Inflammatory macrophage treated with lipopolysaccharide for 1 hour (primary cell): Measurements from ENCODE around the gene URB1.
"Not testable (repeated sequence)": the region's sequence is repeated elsewhere in the genome, so short reads cannot be mapped to it uniquely, and the experiment has no call there.

ENCODE experiments used
- DNase-seq, 2 donors: peaks; one replicate each; pipeline ENCODE4 v3.0.0-alpha.2; 2020 to 2022

URB1 gene

DNA sequence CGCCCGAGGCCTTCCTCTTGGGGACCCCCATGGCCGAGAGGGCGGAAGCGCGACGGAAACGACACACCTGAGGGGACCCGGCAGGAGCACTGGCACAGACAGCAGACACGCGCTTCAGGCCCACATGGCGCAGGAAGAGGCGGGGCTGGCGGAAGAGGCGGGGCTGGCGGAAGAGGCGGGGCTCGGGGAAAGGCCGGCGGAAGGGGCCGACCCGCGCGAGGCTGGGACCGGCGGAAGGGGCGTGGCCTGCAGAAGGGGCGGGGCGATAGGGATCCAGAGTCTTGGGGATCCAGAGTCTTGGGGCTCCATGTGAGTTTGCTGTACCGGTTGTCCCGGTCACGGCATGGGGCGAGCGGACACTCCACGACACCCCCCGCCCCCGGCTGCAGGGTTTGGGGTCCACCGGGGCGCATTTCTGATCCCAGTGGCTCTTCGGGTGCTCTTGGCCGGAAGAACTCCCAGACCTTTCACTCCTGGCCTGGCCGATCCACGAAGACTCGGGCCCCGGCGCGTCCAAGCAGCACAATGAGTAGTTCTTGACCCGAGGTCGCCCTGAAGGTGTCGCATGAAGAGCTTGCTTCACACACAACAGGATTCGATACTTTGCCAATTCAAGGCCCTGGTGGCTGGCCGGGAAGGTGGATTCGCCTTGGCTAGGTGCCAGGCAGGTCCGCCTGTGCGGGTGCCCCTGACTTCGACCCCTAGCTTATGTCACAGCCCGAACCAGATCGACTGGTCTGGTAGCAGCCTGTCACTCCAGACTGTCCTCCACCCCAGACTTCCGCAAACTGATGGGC is at the start of gene URB1:
Gene URB1 (minus strand): TSS at position 133 of the 797 bp plus-strand sequence. CDS start 102 bp downstream, at position 31.
- DNase-seq: peak; percentile 81 to 96

DNA sequence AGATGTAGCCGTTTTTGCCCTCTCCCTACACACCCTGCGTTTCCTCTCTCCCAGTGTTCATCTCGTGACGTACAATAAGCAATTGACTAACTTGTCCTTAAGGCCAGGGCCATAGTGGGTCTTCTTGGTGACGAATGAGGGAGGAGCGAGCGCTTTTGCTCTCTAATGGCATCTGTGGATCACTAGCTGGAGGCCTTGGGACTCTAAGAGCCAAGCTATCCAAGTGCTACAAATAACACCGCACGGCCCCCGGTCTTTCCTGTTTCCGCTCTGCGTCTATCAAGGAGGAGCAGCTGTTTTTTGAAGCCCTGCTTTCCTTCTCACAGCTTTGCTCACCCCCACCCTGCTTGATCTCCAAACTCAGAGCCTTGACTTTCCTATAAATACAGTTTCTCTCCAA is 44.9 kb upstream of the URB1 start:
- DNase-seq: no peak

- DNase-seq: not testable (repeated sequence)
Measured at GRCh38 chr21:32432982-32433660, 40.3 kb upstream of the URB1 start.

GRCh38 chr21:32427958-32428623 is 35.3 kb upstream of the URB1 start:
- no peak for DNase-seq

- no peak for DNase-seq
Measured at GRCh38 chr21:32426592-32427051, 33.8 kb upstream of the URB1 start.

DNA sequence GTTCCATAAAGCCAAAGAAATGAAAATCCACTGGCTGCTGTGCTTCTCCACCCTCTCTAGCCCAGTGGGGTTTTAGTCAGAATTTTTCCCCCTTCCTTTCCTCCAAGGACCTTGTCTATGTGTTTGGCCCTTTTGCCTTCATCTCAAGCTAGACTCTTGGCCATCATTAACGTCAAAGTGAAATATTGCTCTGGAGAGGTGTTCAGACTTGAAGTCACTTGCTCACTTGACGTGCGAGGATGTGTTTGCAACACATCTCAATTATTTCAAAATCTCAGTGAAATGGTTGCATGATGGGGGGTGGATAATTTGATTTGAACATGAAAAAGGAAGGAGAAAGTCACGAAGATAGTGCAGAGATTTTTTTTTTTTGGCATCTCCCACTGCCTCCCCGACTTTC is 33.3 kb upstream of the URB1 start:
- no peak for DNase-seq

DNA sequence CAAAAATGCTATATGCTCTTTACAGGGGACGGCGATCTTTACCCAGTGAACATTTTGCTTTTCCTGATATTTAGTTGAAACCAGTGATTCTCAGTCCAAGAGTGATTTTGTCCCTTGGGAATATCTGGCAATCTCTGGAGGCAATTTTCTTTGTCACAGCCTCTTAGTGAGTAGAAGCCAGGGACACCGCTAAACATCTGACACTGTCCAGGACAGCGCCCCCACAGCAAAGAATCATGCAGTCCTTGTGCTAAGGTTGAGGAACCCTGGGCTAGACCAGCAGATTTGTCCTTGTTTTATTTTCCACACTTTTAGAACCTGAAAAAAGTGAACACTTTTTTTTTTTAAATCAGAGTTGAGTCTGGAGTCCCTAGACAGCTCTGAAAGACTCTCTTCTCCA is 32.8 kb upstream of the URB1 start:
- no peak for DNase-seq

DNA sequence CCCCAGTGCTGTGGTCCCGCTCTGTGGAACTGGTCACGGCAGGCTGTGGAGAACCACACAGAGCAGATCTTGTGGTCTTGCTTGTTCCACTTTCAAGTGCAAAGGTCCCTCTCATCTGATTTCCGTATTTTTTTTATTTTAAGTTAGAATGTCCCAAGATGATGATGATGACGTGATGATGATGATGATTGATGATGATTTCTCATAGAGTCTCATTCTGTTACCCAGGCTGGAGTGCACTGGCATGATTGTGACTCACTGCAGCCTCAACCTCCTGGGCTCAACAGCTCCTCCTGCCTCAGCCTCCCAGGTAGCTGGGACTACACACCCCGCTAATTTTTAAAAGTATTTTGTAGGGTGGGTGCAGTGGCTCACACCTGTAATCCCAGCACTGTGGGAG is 31.9 kb upstream of the URB1 start:
- no peak for DNase-seq

- no peak for DNase-seq
Measured at GRCh38 chr21:32424191-32424535, 31.4 kb upstream of the URB1 start.

DNA sequence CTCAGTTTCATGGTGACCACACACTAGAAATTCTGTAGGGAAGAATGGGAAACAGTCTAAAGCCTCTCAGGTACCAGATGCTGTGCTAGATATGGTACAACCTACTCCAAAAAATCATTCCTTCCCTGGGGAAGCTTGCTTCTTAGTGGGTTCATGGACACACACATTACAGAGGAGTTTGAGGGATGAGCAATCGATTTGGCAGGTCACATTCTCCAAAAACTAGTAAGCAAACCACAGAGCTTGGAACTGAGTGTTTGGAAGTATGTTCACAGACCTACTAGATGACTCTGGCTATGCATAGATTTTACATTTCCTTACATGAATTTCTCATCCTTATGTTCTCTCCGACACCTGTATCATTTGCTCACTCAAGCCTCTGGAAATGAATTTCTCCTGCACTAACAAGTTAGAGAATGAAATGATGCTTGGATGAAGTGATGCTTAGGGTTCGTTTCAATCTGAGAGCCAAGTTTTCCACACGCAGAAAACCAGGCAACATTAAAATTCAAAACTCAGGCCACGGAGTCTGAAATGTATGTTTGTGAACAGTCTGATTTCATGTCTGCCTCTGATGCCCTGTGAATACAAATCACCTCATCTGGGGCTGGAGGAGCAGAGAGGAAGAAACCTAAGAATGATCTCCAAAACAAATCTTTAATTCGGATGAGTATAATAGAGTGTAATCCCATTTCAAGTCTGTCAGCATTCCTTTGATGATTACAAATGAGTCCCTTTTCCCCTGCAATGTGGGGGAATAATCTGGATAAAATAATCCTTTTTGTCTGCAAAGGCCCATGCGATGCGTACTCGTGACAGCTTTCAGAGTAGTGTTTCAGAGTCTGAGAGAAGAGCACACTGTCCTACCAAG is 30.7 kb upstream of the URB1 start:
- no peak for DNase-seq

- no peak for DNase-seq
Measured at GRCh38 chr21:32422064-32422463, 29.3 kb upstream of the URB1 start.

DNA sequence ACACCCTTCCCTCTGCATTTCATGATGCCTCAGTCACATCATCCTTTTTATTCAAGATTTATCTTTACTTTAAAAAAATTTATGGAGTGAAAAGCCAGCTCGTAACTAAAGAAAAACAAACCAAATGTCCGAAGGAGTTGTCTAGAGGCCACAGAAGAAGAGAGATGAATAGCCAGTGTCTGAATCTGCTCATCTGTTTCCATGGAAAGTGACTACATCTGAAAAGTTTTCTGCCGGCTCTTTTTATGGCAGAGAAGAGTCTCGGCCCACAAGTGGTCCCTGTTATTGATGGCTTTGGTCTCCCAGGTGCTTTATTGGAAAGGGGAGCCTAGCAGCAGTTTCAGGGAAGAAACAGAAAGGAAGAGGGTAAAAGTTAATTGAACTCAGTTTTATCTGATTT is 25.3 kb upstream of the URB1 start:
- DNase-seq: no peak

- no peak for DNase-seq
Measured at GRCh38 chr21:32415451-32416398, 22.9 kb upstream of the URB1 start.

DNA sequence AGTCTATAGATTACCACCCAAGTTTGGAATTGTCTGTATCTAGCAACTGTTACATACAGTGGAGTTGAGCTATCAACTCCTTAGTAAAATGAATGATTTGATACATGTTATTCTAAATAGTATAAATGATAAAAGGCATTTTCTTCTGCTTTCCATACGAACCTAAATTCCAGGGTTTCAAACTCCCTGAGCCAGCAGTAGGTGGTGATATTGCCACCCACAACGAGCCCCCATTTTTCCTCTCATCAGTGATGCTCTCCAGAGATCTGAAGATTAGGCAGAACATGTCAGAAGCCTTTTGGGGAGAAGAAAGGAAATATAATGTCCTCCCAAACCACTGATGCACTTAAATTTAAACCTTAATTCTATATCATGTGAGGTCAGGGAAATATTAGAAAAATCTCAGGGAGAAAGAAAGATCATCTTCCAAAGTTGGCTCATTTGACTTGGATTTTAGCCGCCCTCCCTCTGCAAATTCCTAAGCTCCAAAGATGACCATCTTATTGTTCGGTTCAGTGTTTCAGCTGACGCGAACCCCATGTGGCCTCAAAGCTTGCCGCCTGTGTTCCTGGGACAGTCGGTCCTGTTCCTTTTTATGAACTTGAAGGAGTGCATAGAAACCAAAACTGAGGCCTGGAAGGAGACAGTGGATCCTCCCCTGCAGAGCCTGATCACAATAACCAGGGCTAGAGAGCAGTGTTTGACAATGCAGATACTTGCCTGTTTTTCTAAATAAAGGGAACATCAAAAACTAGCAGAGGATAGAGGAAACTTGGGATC is 22.0 kb upstream of the URB1 start:
- DNase-seq: no peak

DNA sequence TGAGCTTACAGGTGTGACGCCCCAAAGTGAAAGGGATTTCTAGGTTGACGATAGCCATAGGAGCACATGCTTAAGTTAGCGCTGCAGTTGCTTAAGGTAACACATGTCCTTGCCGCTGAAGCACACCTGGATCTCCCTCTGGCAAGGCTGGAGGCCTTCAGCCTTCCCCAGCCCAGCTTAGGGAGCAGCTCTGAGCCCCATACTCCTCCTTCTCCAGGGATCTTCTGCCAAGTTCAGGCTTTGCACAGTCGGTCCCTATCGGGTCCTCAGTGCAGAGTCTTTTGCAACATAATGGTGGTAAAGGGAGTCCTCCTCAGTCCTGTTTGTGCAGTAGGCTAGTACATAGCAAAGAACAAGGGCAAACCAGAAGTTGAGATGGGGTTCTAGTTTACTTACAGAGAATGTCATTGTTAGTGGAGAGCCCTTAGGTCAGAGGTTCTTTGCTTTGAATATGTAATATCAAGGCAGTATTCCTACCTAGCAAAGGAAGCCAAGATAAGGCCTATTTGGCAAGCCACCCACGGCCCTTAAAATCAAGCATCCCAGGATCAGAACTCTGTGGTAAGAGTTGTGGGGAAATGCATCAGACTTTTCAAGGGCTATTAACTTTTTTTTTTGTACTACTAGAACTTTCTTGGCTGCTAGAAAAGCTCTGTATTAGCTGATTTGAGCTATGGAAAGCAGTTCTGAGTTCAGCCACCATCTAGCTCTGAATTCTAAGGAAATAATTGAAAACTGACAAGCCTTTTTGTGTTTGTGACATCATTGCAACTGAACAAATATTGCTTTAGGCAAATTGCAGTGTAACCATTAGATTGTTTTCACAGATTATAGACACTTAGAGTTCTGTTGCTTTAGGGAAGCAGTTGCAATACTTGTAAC is 21.1 kb upstream of the URB1 start:
- DNase-seq: no peak

GRCh38 chr21:32413015-32413504 is 20.2 kb upstream of the URB1 start:
- no peak for DNase-seq

GRCh38 chr21:32412162-32413014 is 19.6 kb upstream of the URB1 start, which contains the start of gene EVA1C:
TSS of gene EVA1C (plus strand) at chr21:32412706. CDS start at chr21:32412854, 148 bp downstream.
- DNase-seq: peak; percentile 15 to 25
